Measurements from ENCODE around the gene PRKCQ.

Gene PRKCQ

DNA sequence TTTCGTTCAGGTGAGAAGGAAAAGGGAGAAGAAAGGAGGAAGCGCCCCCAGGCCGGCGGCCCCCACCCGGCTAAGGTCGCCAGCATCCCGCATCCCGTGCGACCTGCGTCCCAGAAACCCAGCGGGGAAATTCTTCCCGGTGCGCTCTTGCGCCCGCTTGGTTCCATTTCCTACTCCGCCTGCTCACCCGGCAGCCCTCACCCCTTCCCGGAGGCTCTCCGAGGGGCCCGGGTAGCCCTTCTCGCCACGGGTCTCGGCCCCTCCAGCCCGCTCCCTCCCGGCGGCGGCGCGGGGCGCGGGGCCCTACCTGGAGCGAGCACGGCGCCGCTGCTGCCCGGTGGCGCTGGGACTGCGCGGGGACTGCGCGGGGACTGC, at the start of gene PRKCQ:
Gene PRKCQ (minus strand): TSS at position 373 of the 375 bp plus-strand sequence. CDS start 65,141 bp downstream, outside the sequence.
- H3K27ac Mint-ChIP-seq = peak within 1 kb of the TSS; percentile 73
- ATAC-seq (replicated peaks) = peak; percentile 40 to 50

DNA sequence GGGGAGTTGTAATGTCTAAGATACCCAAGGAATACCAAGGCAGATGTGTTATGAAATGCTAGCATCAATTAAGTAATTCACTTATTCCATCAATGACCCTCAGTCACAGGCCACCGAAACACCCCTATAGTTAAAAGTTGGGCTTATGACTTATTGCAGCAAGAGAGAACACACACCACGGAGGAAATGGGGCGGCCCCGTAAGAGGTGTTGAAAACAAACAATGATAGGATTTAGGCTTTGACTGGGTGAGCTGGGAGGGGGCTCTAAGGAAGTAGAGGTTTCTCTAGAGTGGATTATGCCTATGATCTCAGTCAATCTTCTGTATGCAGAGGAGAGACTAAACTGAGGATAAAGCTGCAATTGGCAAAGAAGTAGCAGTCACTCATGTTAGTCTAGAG, 45.4 kb upstream of the PRKCQ start:
- H3K9me3 Mint-ChIP-seq = no peaks in the 10 kb centered on the region
- DNase-seq (no peak), ATAC-seq (replicated peaks) (no peak)
- peaks cover 0 to 12% of the 10 kb centered on the region in 2 donors for H3K27me3 Mint-ChIP-seq
- H3K27ac Mint-ChIP-seq = no peak overlapping the region
- H3K4me1 Mint-ChIP-seq = peaks cover 0 to 4% of the 10 kb centered on the region in 2 donors
- H3K4me3 Mint-ChIP-seq = no peak overlapping the region
- no peaks in the 10 kb centered on the region for H3K36me3 Mint-ChIP-seq

More for the DNA sequence above, at the start of gene PRKCQ:
- no peaks in the 10 kb centered on the region for H3K9me3 Mint-ChIP-seq
- DNase-seq = no peak
- H3K36me3 Mint-ChIP-seq = peaks cover 4 to 6% of the 10 kb centered on the region in 2 donors
- peaks cover 14 to 26% of the 10 kb centered on the region in 2 donors for H3K4me1 Mint-ChIP-seq
- H3K4me3 Mint-ChIP-seq = peak within 1 kb of the TSS; percentile 84 to 87
- H3K27me3 Mint-ChIP-seq = peaks cover 32 to 35% of the 10 kb centered on the region in 2 donors

DNA sequence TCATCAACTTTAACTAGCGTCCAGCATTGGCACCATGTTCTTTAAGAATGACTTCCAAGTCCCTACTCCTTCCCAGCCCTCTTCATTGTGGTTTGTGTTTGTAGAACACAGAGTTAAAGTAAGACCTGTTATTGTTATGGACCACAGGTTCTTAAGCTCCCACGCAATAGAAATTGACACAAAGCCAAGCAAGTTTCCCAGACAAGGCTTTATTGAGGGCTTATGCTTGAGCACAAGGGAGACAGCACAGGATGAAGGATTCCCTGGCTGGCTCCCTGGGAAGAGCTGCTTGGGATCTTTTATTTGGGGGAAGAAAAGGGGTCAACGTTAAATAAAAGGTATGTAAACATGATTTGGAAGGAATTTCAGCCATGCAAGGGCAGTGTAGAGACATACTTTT, 44.3 kb upstream of the PRKCQ start:
- peaks cover 0 to 4% of the 10 kb centered on the region in 2 donors for H3K4me1 Mint-ChIP-seq
- no peaks in the 10 kb centered on the region for H3K36me3 Mint-ChIP-seq
- ATAC-seq (replicated peaks) = no peak
- no peaks in the 10 kb centered on the region for H3K9me3 Mint-ChIP-seq
- H3K27ac Mint-ChIP-seq = no peak overlapping the region
- no peak for DNase-seq
- no peak overlapping the region for H3K4me3 Mint-ChIP-seq
- H3K27me3 Mint-ChIP-seq = peaks cover 0 to 12% of the 10 kb centered on the region in 2 donors

DNA sequence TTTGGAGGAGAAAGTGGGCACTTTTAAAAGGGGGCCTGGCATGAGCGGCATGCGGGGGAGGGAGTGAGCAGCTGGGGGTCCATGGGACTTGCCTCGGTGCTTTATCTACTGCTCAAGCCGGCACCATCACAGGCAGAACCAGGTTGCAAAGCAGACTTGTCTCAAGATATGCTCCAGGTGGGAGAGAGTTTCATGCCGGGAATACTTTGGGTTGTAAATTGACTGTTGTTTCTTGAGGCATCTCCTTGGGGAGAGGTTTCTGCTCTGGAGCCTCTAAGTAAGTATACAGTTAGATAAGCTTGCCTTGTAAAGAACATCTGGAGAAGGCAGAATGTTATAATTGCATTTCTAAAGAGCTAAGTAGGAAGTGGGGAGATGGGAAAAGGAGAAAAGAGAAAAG, 42.8 kb upstream of the PRKCQ start:
- no peak for DNase-seq
- Mint-ChIP-seq H3K9me3 (no peaks in the 10 kb centered on the region), H3K27me3 (peaks cover 0 to 12% of the 10 kb centered on the region in 2 donors), H3K27ac (no peak overlapping the region), H3K4me1 (peaks cover 0 to 4% of the 10 kb centered on the region in 2 donors), H3K36me3 (no peaks in the 10 kb centered on the region), H3K4me3 (no peak overlapping the region)
- no peak for ATAC-seq (replicated peaks)

GRCh38 chr10:6621536-6621935, 41.5 kb upstream of the PRKCQ start:
- no peak for DNase-seq
- no peaks in the 10 kb centered on the region for H3K36me3 Mint-ChIP-seq
- no peak for ATAC-seq (replicated peaks)

DNA sequence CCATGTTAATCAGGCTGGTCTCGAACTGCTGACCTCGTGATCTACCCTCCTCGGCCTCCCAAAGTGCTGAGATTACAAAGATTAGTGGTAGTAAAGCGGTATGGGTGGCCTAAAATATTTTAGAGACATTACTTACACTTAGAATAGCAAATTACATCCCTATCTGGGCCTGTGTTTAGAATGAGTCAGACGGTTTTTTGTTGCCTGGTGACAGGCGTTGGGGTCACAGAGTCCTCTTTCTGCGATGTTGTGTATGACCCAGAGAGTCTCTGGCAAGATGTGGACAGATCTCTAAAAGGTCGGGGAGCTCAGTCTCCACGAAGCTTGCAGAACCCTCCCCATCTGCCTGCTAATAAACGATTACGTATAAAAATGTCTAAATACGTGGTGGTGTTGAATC, 39.6 kb upstream of the PRKCQ start:
- Mint-ChIP-seq H3K4me3 (no peak overlapping the region), H3K27me3 (peaks cover 0 to 7% of the 10 kb centered on the region in 2 donors), H3K27ac (no peak overlapping the region), H3K36me3 (no peaks in the 10 kb centered on the region), H3K4me1 (peaks cover 0 to 4% of the 10 kb centered on the region in 2 donors), H3K9me3 (peaks cover 0 to under 1% of the 10 kb centered on the region in 2 donors)
- ATAC-seq (replicated peaks) (no peak), DNase-seq (no peak)

More at GRCh38 chr10:6621536-6621935, 41.5 kb upstream of the PRKCQ start:
- H3K9me3 Mint-ChIP-seq = no peaks in the 10 kb centered on the region
- peaks cover 0 to 7% of the 10 kb centered on the region in 2 donors for H3K27me3 Mint-ChIP-seq
- peaks cover 0 to 4% of the 10 kb centered on the region in 2 donors for H3K4me1 Mint-ChIP-seq
- H3K4me3 Mint-ChIP-seq = no peak overlapping the region
- no peak overlapping the region for H3K27ac Mint-ChIP-seq

GRCh38 chr10:6618340-6618739, 38.3 kb upstream of the PRKCQ start:
- peaks cover 0 to 5% of the 10 kb centered on the region in 2 donors for H3K27me3 Mint-ChIP-seq
- H3K4me3 Mint-ChIP-seq = no peak overlapping the region
- H3K4me1 Mint-ChIP-seq = peaks cover 0 to 4% of the 10 kb centered on the region in 2 donors
- no peak for ATAC-seq (replicated peaks)
- no peak for DNase-seq
- peaks cover 5 to 7% of the 10 kb centered on the region in 2 donors for H3K9me3 Mint-ChIP-seq
- H3K36me3 Mint-ChIP-seq = peaks cover 5% of the 10 kb centered on the region in 2 donors
- H3K27ac Mint-ChIP-seq = no peak overlapping the region

DNA sequence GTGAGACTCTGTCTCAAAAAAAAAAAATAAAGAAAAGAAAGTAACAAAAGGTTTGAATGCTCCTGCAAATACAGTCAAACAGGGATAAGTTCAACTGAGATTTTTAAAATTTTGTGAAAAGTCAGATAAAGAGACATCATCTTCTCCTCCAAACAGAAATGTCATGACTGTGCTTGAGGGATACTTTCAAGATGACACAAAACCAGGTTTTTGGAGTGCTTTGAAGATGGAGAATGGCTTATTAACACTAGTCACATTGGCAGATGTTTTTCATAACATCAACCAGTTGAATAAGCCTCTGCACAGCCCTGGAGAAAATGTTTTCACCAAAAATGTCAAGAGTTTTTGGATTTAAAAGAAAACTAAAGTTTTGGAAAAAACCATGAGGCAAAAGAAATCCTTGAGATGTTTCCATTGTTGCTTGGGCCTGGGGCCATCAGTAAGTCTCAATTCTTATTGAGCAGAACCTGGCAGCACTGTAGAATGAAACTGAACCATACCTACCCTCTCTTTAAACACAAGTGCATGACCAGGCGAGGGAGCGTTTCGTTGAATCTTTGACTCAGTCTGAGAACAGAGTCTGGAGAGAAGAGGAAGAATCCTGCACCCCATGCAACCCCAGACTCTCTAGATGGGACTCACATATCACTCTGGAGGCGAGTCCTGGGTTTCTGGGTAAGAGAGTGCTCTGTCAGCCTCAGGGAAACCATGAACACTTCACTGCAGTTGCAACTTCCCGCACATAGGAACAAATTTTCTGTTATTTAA, 37.4 kb upstream of the PRKCQ start:
- Mint-ChIP-seq H3K27me3 (peaks cover 0 to 5% of the 10 kb centered on the region in 2 donors), H3K9me3 (peaks cover 5 to 7% of the 10 kb centered on the region in 2 donors), H3K36me3 (peaks cover 5% of the 10 kb centered on the region in 2 donors), H3K4me3 (no peak overlapping the region), H3K4me1 (peaks cover 0 to 4% of the 10 kb centered on the region in 2 donors), H3K27ac (no peak overlapping the region)
- DNase-seq = no peak
- ATAC-seq (replicated peaks) = no peak

GRCh38 chr10:6615971-6616370, 35.9 kb upstream of the PRKCQ start:
- Mint-ChIP-seq H3K27ac (no peak overlapping the region), H3K4me3 (no peak overlapping the region), H3K4me1 (peaks cover 4 to 6% of the 10 kb centered on the region in 2 donors), H3K36me3 (peaks cover 5% of the 10 kb centered on the region in 2 donors), H3K9me3 (peaks cover 5 to 7% of the 10 kb centered on the region in 2 donors), H3K27me3 (peaks cover 0 to 9% of the 10 kb centered on the region in 2 donors)
- DNase-seq (no peak), ATAC-seq (replicated peaks) (no peak)

GRCh38 chr10:6612371-6612770, 32.3 kb upstream of the PRKCQ start:
- ATAC-seq (replicated peaks) (no peak), DNase-seq (no peak)
- Mint-ChIP-seq H3K4me3 (no peak overlapping the region), H3K36me3 (peaks cover 5 to 6% of the 10 kb centered on the region in 2 donors), H3K4me1 (peaks cover 15 to 23% of the 10 kb centered on the region in 2 donors), H3K27me3 (peaks cover 0 to 9% of the 10 kb centered on the region in 2 donors), H3K9me3 (peaks cover 5 to 9% of the 10 kb centered on the region in 2 donors), H3K27ac (no peak overlapping the region)

- DNase-seq (no peak), ATAC-seq (replicated peaks) (peak; percentile 48 to 61)
- peaks cover 5 to 6% of the 10 kb centered on the region in 2 donors for H3K36me3 Mint-ChIP-seq
- no peak overlapping the region for H3K4me3 Mint-ChIP-seq
- H3K27ac Mint-ChIP-seq = no peak overlapping the region
- peaks cover 5 to 9% of the 10 kb centered on the region in 2 donors for H3K9me3 Mint-ChIP-seq
- peaks cover 0 to 9% of the 10 kb centered on the region in 2 donors for H3K27me3 Mint-ChIP-seq
- H3K4me1 Mint-ChIP-seq = peaks cover 18 to 23% of the 10 kb centered on the region in 2 donors
These were observed 30.6 kb upstream of the PRKCQ start for GRCh38 chr10:6610647-6611046.

DNA sequence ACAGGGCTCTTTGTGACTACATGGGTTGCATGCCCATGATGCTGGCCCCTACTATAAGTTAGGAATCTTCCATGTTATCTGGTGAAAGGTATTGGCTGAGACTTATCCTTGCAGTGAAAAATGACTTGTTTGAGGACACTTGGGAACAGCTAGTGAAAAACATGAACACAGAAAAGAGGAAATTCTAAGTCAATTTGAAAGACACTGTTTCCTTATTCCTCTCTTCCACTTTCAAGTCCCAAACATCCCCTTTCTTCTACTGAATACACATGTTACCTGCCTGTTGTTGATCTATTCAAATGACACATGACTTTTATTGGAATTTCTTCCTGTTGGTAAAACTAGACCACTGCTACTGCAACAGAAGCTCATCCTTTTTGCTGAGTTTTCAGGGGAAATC, 29.5 kb upstream of the PRKCQ start:
- Mint-ChIP-seq H3K27ac (no peak overlapping the region), H3K4me1 (peaks cover 18 to 23% of the 10 kb centered on the region in 2 donors), H3K36me3 (peaks cover 5 to 6% of the 10 kb centered on the region in 2 donors), H3K27me3 (peaks cover 6 to 15% of the 10 kb centered on the region in 2 donors), H3K9me3 (peaks cover 5 to 8% of the 10 kb centered on the region in 2 donors), H3K4me3 (no peak overlapping the region)
- no peak for DNase-seq
- ATAC-seq (replicated peaks) = peak; percentile 46 to 61

- no peak overlapping the region for H3K27ac Mint-ChIP-seq
- no peak overlapping the region for H3K4me3 Mint-ChIP-seq
- H3K27me3 Mint-ChIP-seq = peaks cover 6 to 16% of the 10 kb centered on the region in 2 donors
- peaks cover 18 to 23% of the 10 kb centered on the region in 2 donors for H3K4me1 Mint-ChIP-seq
- DNase-seq = no peak
- H3K36me3 Mint-ChIP-seq = peaks cover 0 to 1% of the 10 kb centered on the region in 2 donors
- peaks cover 0 to 2% of the 10 kb centered on the region in 2 donors for H3K9me3 Mint-ChIP-seq
- ATAC-seq (replicated peaks) = no peak
These were observed 27.7 kb upstream of the PRKCQ start for GRCh38 chr10:6607778-6608177.

- Mint-ChIP-seq H3K36me3 (peaks cover 0 to 1% of the 10 kb centered on the region in 2 donors), H3K4me3 (no peak overlapping the region), H3K27me3 (peaks cover 6 to 16% of the 10 kb centered on the region in 2 donors), H3K27ac (no peak overlapping the region), H3K4me1 (peaks cover 18 to 23% of the 10 kb centered on the region in 2 donors), H3K9me3 (peaks cover 0 to 2% of the 10 kb centered on the region in 2 donors)
- no peak for DNase-seq
- peak; percentile 21 to 76 for ATAC-seq (replicated peaks)
These were observed 27.1 kb upstream of the PRKCQ start for GRCh38 chr10:6607182-6607581.

All from stimulated activated naive B cell treated with anti-CD40 and anti-IgM and Interleukin-4, amounts not matched to agents 10 μg/mL and 1 μg/mL and 100 μg/mL, for 72 hours (primary cell).